NB4 (cell line): ENCODE results near the gene UFD1.
A peak's percentile ranks its signal among the peaks of the same experiment; 100 is the strongest.
"Not testable (repeated sequence)": the region's sequence is repeated elsewhere in the genome, so short reads cannot be mapped to it uniquely, and the experiment has no call there.

ENCODE experiments used
- DNase-seq: peaks from one replicate; pipeline ENCODE4 v3.0.0; 2010; ENCODE audit warnings: low read depth
- H3K4me3 ChIP-seq: one replicate; pipeline ENCODE4 v1.5.1; 2011; ENCODE audit warnings: mild to moderate bottlenecking, low read depth, low read length, moderate library complexity
- MAX ChIP-seq: IDR thresholded peaks from 2 replicates; pipeline ENCODE4 v1.6.1; 2011; ENCODE audit warnings: low read depth, low read length
- MYC ChIP-seq: IDR thresholded peaks from 2 replicates; pipeline ENCODE4 v1.6.1; 2011; ENCODE audit warnings: low read depth, low read length
- POLR2A ChIP-seq: IDR thresholded peaks from 2 replicates; pipeline ENCODE4 v1.6.1; 2011; ENCODE audit warnings: mild to moderate bottlenecking; ENCODE audit not compliant: insufficient read length; ENCODE audit errors: extremely low read depth
- TF ChIP-seq, protein P1 (sequence below): IDR thresholded peaks from one replicate; pipeline ENCODE4 v1.5.1; 2012; ENCODE audit warnings: low read depth, low read length

The UFD1 gene

GRCh38 chr22:19448739-19449421 is 30.1 kb downstream of the UFD1 start:
- TF ChIP-seq MAX (no peak), POLR2A (no peak), MYC (no peak)
- TF ChIP-seq, protein P1, sequence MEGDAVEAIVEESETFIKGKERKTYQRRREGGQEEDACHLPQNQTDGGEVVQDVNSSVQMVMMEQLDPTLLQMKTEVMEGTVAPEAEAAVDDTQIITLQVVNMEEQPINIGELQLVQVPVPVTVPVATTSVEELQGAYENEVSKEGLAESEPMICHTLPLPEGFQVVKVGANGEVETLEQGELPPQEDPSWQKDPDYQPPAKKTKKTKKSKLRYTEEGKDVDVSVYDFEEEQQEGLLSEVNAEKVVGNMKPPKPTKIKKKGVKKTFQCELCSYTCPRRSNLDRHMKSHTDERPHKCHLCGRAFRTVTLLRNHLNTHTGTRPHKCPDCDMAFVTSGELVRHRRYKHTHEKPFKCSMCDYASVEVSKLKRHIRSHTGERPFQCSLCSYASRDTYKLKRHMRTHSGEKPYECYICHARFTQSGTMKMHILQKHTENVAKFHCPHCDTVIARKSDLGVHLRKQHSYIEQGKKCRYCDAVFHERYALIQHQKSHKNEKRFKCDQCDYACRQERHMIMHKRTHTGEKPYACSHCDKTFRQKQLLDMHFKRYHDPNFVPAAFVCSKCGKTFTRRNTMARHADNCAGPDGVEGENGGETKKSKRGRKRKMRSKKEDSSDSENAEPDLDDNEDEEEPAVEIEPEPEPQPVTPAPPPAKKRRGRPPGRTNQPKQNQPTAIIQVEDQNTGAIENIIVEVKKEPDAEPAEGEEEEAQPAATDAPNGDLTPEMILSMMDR: no peak
- no peak for DNase-seq
- peak overlapping the region; percentile 88 for H3K4me3 ChIP-seq

DNA sequence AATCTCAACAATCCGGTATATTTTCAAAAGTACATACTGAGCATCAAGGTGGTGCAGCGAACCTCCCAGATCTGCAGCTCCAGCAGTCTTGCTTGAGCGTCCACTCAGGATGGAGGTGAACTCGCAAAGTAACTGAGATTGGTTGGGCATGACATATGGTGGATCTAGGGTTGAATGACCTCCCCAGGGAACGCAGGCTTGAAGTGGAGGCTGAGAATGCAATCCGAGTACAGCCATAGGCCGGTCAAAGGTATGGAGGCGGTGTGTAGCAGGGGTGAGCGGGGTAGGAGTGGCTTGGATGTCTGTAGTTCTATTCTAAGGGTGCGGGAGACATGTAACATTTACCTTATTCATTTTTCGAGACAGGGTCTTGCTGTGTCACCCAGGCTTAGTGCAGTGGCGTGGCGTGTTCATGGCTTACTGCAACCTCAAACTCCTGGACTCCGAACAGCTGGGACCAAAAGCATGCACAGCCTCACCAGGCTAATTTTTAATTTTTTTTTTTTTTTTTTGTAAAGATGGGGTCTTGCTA is 30.9 kb downstream of the UFD1 start:
- TF ChIP-seq MYC (no peak), MAX (no peak), POLR2A (no peak)
- TF ChIP-seq, protein P1: no peak
- peak; percentile 70 for DNase-seq
- H3K4me3 ChIP-seq: peak overlapping the region; percentile 88

- peak within 1 kb of the TSS; percentile 88 for H3K4me3 ChIP-seq
- DNase-seq: peak; percentile 92
- TF ChIP-seq, protein P1: no peak
- TF ChIP-seq POLR2A: peak; percentile 72
- TF ChIP-seq MAX: peak; percentile 64
- TF ChIP-seq MYC: peak; percentile 48; the same call in 1 of the 2 replicates
Observed at GRCh38 chr22:19447330-19448075, 31.5 kb downstream of the UFD1 start, which contains the start of gene C22orf39. Gene C22orf39 (minus strand): TSS chr22:19447711. CDS start chr22:19447688, 23 bp downstream.

DNA sequence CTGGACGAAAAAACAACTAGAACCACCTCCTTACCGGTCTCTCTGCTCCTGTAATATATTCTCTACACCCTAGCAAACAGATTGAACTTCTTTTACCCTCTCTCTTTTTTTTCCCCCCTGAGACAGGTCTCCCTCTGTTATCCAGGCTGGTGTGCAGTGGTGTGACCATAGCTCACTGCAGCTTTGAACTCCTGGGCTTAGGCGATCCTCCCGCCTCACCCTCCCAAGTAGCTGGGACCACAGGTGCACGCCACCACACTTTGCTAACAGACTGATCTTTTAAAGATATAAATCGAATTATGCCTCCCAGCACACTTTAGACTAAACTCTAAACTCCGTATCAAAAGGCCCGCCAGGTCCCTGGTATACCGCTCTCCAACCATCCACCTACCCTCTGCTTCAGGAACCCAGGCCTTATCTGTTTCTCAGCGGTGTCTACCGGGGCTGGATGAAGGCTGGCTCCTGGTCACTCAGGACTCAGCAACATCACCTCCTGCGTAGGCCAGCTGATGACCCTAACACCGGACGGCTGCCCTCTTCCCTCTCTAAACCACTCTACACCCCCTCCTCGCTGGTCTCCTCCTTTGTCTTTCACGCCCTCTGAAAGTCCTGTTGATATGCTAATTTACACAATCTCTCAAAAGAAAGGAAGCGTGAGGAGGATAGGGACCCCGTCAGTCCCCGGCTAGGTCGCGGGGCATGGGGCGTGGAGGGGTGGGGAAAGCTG is 32.2 kb downstream of the UFD1 start:
- no peak for DNase-seq
- TF ChIP-seq, protein P1: no peak
- TF ChIP-seq MAX: no peak
- TF ChIP-seq MYC: no peak
- TF ChIP-seq POLR2A: no peak
- H3K4me3 ChIP-seq: peak overlapping the region; percentile 88

- not testable (repeated sequence) for DNase-seq, H3K4me3 ChIP-seq
Observed at GRCh38 chr22:19445279-19445982, 33.6 kb downstream of the UFD1 start.
